Right atrium auricular region (tissue), 2 donors: ENCODE measurements around the gene GRK2. TPM values are rescaled to one million over a fixed set of nuclear protein-coding genes. Genes with fewer than 3 reads are reported as not detected.

Experiments used
- DNase-seq: peaks from one replicate; pipeline ENCODE4 v3.0.0-alpha.2; 2019; ENCODE audit warnings: low spot score
- H3K27ac ChIP-seq, 2 donors: fragments of 200-600 bp; sonication (generic); 1 replicate in 1 of 2; 2 replicates in 1 of 2; pipeline ENCODE4 v1.5.1; 2016 to 2019
- H3K27me3 ChIP-seq, 2 donors: fragments of 200-600 bp; sonication (generic); one replicate each; pipeline versions ENCODE4 v1.5.1 to v1.6.0; 2017 to 2019
- H3K36me3 ChIP-seq: fragments of 200-600 bp; sonication (generic); one replicate; pipeline ENCODE4 v1.5.1; 2016
- H3K4me1 ChIP-seq, 2 donors: fragments of 200-600 bp; sonication (generic); one replicate each; pipeline versions ENCODE4 v1.5.1 to v1.6.0; 2017 to 2019
- H3K4me3 ChIP-seq, 2 donors: fragments of 200-600 bp; sonication (generic); 1 replicate in 1 of 2; 2 replicates in 1 of 2; pipeline ENCODE4 v1.5.1; 2017 to 2019; ENCODE audit warnings: mild to moderate bottlenecking in 1 of 2, moderate library complexity in 1 of 2
- H3K9me3 ChIP-seq, 2 donors: fragments of 200-600 bp; sonication (generic); one replicate each; pipeline ENCODE4 v1.5.1; 2019
- total RNA-seq, 2 donors: library from RNA; depleted of rRNA; stranded (reverse); fragments of >200 nt; gene quantifications; one replicate each; pipeline ENCODE4 v1.1.0, GENCODE V29; 2016
- TF ChIP-seq, protein P1 (sequence below), 2 donors: fragments of 200-600 bp; sonication (generic); IDR thresholded peaks; one replicate each; pipeline ENCODE4 v1.5.1; 2019; ENCODE audit warnings: antibody characterized with exemption in 2 of 2

The GRK2 gene
- total RNA-seq, 2 donors from 2014 or later = 52.7 to 55.9 TPM

DNA sequence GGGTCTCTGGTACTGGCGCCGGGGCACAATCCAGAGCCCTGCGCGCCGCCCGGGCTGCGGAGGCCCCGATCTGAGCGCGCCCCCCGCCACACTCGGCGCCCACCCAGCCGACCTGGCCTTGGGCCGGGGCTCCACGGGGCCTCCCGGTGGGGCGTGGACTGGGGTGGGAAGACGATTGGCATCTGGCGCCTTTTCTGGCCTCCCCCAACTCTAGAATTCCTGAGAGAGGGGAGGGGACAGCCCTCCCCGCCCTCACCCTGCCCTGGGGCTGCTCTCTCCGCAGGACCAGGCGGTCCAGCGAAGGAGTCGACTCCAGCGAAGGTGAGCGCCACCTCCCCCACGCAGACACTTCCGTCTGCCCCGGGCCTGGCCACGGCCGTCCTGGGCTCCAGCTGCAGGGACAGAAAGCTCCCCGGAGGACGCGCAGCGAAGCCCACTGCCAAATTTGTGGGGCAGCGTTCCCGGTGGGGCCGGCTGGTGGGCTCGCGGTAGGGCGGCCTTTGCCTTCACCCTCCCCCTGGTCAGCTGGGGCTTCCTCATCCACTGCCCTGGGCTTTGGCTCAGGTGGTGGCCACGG, 37.6 kb downstream of the GRK2 start:
- no peaks in the 10 kb centered on the region for H3K9me3 ChIP-seq
- peak overlapping the region; percentile 81 to 82 for H3K27ac ChIP-seq
- H3K4me3 ChIP-seq = peak overlapping the region; percentile 74 to 94
- TF ChIP-seq, protein P1, sequence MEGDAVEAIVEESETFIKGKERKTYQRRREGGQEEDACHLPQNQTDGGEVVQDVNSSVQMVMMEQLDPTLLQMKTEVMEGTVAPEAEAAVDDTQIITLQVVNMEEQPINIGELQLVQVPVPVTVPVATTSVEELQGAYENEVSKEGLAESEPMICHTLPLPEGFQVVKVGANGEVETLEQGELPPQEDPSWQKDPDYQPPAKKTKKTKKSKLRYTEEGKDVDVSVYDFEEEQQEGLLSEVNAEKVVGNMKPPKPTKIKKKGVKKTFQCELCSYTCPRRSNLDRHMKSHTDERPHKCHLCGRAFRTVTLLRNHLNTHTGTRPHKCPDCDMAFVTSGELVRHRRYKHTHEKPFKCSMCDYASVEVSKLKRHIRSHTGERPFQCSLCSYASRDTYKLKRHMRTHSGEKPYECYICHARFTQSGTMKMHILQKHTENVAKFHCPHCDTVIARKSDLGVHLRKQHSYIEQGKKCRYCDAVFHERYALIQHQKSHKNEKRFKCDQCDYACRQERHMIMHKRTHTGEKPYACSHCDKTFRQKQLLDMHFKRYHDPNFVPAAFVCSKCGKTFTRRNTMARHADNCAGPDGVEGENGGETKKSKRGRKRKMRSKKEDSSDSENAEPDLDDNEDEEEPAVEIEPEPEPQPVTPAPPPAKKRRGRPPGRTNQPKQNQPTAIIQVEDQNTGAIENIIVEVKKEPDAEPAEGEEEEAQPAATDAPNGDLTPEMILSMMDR (IDR thresholded peaks at IDR 0.05) = no peak
- peaks cover 0 to 31% of the 10 kb centered on the region in 2 donors for H3K4me1 ChIP-seq
- H3K27me3 ChIP-seq = no peaks in the 10 kb centered on the region
- no peak for DNase-seq
- peaks cover 28% of the 10 kb centered on the region for H3K36me3 ChIP-seq

DNA sequence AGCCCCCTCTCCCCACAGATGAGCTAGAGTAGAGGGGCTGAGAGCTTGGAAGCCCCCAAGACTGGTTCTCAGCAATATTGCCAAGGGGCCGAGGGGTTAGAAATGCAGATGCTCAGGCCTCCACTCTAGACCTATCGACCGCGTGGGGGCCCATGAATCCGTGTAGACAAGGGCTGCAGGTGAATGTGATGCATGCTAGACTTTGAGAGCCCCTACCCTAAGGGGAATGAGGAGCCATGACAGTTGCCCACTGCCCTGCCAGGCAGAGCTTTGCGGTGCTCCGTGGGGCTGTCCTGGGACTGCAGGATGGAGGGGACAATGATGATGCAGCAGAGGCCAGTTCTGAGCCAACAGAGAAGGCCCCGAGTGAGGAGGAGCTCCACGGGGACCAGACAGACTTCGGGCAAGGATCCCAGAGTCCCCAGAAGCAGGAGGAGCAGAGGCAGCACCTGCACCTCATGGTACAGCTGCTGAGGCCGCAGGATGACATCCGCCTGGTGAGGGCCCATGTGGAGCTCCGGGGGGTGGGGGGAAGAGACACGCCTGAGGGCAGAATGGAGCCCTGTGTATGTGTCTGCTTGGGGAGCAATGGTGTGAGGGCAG, 38.3 kb downstream of the GRK2 start:
- H3K4me1 ChIP-seq = peaks cover 0 to 31% of the 10 kb centered on the region in 2 donors
- no peak for DNase-seq
- no peaks in the 10 kb centered on the region for H3K27me3 ChIP-seq
- H3K36me3 ChIP-seq = peaks cover 28% of the 10 kb centered on the region
- H3K4me3 ChIP-seq = peak overlapping the region; percentile 74 to 94
- no peaks in the 10 kb centered on the region for H3K9me3 ChIP-seq
- peak overlapping the region in 1 of 2 donors; percentile 82 for H3K27ac ChIP-seq
- TF ChIP-seq, protein P1 (IDR thresholded peaks at IDR 0.05) = no peak

DNA sequence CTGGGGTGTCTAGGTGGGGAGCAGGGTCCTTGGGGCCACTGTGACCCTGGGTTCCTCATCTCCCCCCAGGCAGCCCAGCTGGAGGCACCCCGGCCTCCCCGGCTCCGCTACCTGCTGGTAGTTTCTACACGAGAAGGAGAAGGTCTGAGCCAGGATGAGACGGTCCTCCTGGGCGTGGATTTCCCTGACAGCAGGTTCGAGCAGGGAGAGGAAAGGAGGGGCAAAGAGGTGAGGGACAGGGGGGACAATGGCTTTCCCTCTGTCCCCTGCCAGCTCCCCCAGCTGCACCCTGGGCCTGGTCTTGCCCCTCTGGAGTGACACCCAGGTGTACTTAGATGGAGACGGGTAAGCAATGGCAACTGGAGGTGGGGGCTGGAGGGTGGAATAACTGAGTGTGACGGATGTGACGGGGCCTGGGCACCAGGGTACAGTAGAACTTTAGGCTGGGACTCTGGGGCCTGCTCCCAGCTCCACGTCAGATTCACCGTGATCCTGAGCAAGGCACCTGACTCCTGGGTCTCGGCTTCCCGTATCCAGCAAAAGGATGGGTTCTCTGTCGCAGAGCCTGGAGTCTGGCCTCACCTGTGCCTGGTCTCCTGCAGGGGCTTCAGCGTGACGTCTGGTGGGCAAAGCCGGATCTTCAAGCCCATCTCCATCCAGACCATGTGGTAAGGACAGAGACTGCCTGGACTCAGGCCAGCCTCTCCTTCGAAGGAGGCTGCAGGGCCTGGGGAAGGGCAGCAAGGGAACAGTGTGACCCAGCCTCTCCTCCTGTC, 40.7 kb downstream of the GRK2 start:
- Histone ChIP-seq H3K27me3 (no peaks in the 10 kb centered on the region), H3K27ac (no peak overlapping the region), H3K4me3 (no peak overlapping the region), H3K9me3 (no peaks in the 10 kb centered on the region), H3K36me3 (peaks cover 9% of the 10 kb centered on the region), H3K4me1 (peaks cover 0 to 26% of the 10 kb centered on the region in 2 donors)
- TF ChIP-seq, protein P1 (IDR thresholded peaks at IDR 0.05) = no peak
- DNase-seq = no peak

DNA sequence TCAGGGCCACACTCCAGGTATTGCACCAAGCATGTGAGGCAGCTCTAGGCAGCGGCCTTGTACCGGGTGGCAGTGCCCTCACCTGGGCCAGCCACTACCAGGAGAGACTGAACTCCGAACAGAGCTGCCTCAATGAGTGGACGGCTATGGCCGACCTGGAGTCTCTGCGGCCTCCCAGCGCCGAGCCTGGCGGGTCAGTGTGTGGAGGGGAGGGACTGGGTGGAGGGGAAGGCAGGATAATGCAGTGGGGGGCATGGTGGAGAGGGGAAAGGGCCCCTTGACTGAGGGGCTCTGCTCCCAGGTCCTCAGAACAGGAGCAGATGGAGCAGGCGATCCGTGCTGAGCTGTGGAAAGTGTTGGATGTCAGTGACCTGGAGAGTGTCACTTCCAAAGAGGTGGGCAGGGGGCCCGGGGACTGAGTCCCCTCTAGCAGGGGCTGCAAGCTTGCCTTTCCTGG, 41.3 kb downstream of the GRK2 start:
- Histone ChIP-seq H3K27ac (no peak overlapping the region), H3K36me3 (peaks cover 9% of the 10 kb centered on the region), H3K9me3 (no peaks in the 10 kb centered on the region), H3K4me3 (no peak overlapping the region), H3K27me3 (no peaks in the 10 kb centered on the region), H3K4me1 (peaks cover 0 to 20% of the 10 kb centered on the region in 2 donors)
- TF ChIP-seq, protein P1 (IDR thresholded peaks at IDR 0.05) = no peak
- no peak for DNase-seq

DNA sequence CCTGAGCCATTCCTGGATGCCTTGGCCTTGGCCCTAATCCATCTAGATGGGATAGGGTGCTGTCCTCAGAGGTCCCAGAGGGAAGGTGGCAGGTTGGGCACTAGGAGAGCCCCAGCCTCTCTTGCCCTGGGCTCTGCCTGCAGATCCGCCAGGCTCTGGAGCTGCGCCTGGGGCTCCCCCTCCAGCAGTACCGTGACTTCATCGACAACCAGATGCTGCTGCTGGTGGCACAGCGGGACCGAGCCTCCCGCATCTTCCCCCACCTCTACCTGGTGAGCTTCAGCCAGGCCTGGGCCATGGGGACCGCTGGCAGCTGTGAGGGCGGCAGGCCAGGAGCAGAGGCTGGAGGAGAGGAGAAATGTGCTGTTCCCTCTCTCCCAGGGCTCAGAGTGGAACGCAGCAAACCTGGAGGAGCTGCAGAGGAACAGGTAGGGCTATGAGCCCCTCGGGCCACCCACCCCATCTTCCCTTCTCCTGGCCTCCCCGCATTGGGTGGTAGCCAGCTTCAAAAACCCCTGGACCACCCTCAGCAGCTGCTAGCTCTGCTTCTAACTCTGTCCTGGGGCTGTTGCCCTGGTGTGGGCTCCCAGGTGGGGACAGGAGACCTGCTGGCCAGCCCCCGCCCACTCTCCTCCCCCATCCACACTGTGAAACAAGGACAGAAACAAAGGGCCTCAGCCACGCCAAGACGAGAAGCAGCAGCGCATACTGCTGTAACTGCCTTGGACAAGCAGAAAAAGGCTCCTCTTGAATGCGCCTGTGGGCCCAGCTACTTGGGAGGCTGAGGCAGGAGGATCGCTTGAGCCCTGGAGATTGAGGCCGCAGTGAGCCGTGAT, 42.0 kb downstream of the GRK2 start:
- H3K4me1 ChIP-seq = peaks cover 0 to 14% of the 10 kb centered on the region in 2 donors
- TF ChIP-seq, protein P1 (IDR thresholded peaks at IDR 0.05) = no peak
- H3K27me3 ChIP-seq = no peaks in the 10 kb centered on the region
- no peaks in the 10 kb centered on the region for H3K9me3 ChIP-seq
- DNase-seq = no peak
- no peak overlapping the region for H3K4me3 ChIP-seq
- peaks cover 9% of the 10 kb centered on the region for H3K36me3 ChIP-seq
- H3K27ac ChIP-seq = no peak overlapping the region
